IPS-11a (cell line): Measurements from ENCODE around the gene SVEP1.

Source experiments
- H3K4me3 ChIP-seq: one replicate; pipeline ENCODE4 v1.5.1; 2013; ENCODE audit warnings: low read depth, low read length, control low read depth

The SVEP1 gene

DNA sequence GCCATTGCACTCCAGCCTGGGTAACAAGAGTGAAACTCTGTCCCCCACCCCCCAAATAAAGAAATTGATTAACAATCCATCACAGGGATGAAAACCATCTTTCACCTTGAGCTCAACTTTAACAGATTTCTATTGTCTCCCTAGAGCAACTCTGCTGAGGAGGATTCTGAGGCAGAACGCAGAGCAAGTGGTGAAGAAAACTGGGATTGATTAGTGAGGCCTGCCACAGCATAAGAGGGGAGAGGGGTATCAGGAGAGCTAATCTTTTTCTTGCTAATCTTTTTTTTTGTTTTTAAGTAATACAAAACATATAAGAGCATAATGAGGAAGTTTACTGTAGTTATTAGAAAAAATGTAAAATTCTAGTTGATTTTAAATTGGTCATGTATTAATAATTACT, 250.8 kb downstream of the SVEP1 start:
- H3K4me3 ChIP-seq = no peak overlapping the region

DNA sequence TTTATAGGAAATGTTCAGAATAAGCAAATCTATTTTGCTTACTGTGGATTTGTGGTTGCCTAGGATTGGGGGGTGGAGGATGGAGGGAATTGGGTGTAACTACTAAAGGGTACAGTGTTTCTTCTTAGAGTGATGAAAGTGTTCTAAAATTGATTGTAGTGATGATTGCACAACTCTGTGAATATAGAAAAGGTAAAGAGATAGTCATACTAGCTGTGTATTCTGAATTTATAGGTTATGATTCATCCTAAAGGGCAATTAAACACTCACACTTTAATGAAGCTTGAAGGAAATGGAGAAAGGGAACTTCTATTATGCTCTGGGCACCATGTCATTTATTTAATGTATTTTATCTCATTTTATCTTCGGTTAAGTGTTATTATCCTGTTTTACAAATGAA, 251.8 kb downstream of the SVEP1 start:
- no peak overlapping the region for H3K4me3 ChIP-seq

DNA sequence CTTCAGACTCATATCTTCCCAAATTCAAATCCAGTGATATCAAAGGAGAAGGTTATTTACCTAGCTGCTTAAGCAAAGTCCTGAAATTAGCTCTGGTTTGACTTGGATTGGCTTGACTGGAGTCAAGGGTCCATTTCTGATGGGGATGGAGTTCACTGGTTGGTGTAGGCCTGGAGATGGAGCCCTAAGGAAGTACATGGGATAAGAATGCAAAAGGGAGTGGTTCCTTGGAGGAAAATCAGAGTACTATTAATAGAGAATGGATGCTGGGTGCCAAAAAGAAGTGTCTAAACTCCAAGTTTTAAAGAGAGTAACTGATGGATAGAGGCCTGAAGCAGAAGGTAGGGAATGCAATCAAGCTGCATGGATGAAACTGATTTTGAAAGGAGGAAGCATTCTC, 255.7 kb downstream of the SVEP1 start:
- H3K4me3 ChIP-seq = no peak overlapping the region

DNA sequence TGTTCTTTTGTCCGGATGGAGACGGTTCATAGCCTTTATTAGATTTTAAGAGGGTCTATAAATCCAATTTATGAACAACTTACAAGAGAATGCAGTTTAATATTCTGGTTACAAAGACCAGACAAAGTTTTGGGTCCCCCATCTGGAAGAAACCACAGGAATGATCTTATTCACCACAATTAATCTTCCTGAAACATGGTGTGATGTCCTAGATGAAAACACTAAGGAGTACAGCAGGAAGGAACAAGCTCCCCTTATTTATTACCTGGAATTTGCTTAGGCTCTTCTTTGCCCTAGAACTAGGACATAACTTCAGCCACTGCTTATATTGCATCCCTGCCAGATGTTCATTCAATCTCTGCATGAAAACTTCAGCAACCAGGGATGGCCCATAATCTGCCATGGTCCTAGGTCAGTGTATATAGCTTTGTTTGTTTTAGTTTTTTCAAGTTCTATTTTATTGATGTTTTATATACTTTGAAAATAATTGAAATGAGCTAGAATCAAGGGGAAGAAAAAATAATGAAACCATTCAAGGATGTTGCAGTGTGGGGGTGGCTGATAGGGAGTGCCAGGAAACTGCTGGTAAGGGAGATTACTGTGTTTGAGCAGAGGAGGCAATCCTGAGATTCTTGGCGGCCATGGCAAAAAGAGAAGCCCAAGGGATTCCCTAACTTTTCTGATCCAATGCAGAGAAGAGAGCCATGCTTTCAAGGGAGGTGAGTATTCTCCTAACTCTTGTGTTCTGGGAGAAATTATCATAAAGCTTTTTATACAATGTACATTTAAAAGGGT, 258.7 kb downstream of the SVEP1 start:
- no peak overlapping the region for H3K4me3 ChIP-seq

DNA sequence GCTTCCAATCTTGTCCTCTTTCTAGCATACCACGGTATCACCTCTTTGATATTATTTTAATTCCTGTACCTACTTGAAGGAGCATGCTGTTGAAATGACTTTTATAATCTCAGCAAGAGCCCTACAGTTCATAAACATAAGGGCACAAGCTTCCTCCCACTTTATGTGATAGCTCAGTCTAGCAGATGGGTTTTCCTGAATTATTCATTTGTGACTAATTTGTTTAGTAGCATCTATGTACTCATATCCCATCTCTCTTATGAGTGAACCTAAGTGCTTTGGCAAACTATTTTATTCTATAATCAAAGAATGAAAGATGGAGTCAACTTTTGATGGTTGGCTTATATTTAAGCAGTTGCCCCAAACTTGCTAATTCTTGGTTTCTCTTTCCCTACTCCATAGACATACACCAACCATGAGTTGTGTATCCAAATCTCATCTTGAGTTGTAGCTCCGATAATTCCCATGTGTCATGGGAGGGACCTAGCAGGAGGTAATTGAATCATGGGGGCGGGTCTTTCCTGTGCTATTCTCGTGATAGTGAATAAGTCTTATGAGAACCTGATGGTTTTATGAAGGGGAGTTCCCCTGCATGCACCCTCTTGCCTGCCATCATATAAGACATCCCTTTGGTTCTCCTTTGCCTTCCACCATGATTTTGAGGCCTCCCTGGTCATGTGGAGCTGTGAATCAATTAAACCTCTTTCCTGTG, 259.6 kb downstream of the SVEP1 start:
- H3K4me3 ChIP-seq = no peak overlapping the region

DNA sequence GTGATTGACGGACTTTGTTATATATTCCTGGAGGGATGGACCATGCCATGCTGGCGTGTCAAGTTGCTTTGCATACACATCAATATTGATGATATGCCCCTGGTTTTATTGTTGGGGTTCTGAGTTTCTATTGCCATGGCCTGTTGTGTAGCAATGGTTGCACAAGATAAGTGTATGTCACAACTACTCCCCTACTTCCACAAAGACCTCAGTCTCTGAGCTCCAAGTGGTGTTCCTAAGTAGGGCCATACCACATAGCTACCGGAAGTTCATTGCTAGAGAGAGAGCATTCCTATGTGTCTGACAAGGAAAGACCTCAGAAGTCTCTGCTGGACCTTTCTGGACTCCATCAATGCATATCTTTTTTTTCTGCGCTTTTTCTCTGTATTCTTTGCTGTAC, 261.6 kb downstream of the SVEP1 start:
- no peak overlapping the region for H3K4me3 ChIP-seq

DNA sequence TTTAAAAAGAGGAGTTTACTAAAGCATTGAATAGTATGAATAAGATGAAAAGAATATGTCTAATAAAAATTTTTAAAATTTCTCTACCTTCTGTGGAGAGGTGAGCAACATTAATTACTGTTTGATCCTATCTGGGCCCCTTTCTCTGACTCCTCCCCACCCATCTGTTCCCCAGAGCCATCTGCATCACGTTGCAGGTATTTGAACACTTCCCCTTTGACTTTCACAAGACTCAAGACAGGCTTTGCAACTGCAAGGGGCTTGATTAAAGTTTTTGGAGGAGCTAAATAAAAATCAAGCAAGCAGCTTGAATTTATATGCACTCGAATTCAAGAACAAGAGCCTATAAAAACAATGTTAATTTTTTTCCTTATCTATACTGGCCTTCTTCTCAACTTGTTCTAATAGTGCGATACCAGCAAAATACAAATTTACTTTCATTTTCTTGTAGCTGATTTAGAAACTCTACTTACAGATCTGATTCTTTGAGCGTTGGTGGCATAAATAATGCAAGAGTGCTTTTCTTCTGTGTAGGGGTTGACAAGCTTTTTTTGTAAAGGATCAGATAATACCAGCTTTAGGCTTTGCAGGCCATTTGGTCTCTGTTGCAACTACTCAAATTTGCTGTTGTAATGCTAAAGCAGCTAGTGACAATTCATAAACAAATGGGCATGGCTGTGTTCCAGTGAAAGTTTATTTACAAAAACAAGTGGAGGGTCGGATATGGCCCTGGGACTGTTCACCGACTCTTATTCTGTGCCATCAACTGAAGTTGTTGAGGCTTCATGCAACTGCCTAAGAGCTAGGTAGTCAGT, 263.1 kb downstream of the SVEP1 start:
- H3K4me3 ChIP-seq = no peak overlapping the region
